Astrocyte of the cerebellum (primary cell): Measurements from ENCODE around the gene FST.

Experiments
- DNase-seq: peaks from one replicate; pipeline ENCODE4 v3.0.0-alpha.2; 2011; ENCODE audit warnings: low read depth
- H3K4me3 ChIP-seq: 2 replicates; pipeline ENCODE4 v1.5.1; 2011; ENCODE audit warnings: mild to moderate bottlenecking, low read depth, low read length, moderate library complexity
- in situ Hi-C: cut with HindIII; loops from 2 replicates; pipeline ENCODE4 v1.10.0; 2017; ENCODE audit warnings: low sequenced_read_pairs
- TF ChIP-seq, protein P1 (sequence below): IDR thresholded peaks from 2 replicates; pipeline ENCODE4 v1.5.1; 2012; ENCODE audit warnings: low read length, low read depth, moderate library complexity, mild to moderate bottlenecking; ENCODE audit errors: missing control alignments

The FST gene

DNA sequence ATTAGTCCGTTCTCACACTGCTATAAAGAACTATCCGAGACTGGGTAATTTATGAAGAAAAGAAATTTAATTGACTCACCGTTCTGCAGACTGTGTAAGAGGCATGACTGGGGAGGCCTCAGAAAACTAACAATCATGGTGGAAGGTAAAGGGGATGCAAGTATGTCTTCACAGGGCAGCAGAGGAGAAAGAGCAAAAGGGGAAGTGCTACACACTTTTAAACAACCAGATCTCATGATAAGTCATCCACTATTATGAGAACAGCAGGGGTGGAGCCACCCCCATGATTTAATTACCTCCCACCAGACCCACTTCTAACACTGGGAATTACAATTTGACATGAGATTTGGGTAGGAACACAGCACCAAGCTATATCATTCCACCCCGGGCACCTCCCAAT lies 26.6 kb downstream of the FST start:
- no peak overlapping the region for H3K4me3 ChIP-seq
- no peak for DNase-seq
- TF ChIP-seq, protein P1, sequence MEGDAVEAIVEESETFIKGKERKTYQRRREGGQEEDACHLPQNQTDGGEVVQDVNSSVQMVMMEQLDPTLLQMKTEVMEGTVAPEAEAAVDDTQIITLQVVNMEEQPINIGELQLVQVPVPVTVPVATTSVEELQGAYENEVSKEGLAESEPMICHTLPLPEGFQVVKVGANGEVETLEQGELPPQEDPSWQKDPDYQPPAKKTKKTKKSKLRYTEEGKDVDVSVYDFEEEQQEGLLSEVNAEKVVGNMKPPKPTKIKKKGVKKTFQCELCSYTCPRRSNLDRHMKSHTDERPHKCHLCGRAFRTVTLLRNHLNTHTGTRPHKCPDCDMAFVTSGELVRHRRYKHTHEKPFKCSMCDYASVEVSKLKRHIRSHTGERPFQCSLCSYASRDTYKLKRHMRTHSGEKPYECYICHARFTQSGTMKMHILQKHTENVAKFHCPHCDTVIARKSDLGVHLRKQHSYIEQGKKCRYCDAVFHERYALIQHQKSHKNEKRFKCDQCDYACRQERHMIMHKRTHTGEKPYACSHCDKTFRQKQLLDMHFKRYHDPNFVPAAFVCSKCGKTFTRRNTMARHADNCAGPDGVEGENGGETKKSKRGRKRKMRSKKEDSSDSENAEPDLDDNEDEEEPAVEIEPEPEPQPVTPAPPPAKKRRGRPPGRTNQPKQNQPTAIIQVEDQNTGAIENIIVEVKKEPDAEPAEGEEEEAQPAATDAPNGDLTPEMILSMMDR: no peak
- in situ Hi-C loops: no loop called here

DNA sequence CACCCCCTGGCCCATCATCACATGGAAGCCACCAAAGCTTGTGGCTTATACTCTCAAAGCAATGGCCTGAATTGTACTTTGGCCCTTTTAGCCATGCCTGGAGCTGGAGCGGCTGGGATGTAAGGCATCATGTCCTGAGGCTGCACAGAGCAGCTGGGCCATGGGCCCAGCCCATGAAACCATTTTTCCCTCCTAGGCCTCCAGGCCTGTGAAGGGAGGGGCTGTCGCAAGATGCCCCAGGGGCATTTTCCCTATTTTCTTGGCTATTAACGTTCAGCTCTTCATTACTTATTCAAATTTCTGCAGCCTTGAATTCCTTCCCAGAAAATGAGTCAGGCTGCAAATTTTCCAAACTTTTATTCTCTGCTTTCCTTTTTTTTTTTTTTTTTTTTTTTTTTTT lies 27.7 kb downstream of the FST start:
- no peak for DNase-seq
- H3K4me3 ChIP-seq: no peak overlapping the region
- in situ Hi-C loops: no loop called here
- TF ChIP-seq, protein P1: no peak

DNA sequence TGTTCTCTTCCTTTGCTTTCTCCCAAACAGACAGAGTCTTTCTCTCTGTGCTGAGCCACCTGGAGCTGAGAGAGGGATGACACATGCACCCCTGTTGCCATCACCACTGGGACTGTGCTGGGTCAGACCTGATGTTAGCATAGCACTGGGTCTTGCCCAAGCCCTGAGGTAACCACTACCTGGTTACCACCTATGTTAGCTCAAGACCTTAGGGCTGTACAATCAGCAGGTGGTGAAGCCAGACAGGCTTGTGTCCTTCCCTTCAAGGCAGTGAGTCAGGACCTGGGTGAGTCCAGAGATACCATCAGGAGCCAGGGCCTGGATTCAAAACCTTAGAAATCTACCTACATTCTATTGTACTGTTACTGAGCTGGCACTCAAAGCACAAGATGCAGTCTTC lies 32.1 kb downstream of the FST start:
- TF ChIP-seq, protein P1: no peak
- DNase-seq: no peak
- in situ Hi-C loops: no loop called here
- H3K4me3 ChIP-seq: no peak overlapping the region

DNA sequence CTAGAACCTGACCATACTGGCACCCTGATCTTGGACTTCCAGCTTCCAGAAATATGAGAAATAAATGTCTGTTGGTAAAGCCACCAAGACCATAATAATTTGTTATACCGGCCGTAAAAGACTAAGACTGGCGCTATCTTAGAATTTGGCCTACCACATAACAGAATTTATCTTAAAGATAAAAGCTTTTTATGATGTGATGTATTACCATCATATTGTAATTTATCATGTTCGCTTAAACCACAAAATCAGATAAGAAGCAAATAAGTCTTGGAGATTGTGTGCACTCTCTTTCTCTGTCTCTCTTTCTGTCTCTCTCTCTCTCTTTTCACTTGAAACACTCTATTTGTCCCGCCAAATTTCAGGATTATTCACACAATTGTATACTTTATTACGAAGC lies 35.6 kb downstream of the FST start:
- TF ChIP-seq, protein P1: no peak
- H3K4me3 ChIP-seq: no peak overlapping the region
- DNase-seq: no peak
- in situ Hi-C loops: no loop called here

DNA sequence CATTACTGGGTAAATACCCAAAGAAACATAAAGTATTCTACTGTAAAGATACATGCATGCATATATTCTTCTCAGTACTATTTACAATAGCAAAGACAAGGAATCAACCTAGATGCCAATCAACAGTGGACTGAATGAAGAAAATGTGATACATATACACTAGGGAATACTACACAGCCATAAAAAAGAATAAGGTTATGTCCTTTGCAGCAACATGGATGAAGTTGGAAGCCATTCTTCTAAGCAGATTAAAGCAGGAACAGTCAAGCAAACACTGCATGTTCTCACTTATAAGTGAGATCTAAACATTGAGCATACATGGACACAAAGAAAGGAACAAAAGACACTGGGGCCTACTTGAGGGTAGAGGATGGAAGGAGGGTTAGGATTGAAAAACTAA lies 40.4 kb downstream of the FST start:
- TF ChIP-seq, protein P1: no peak
- in situ Hi-C loops: no loop called here
- no peak for DNase-seq
- no peak overlapping the region for H3K4me3 ChIP-seq
